Gastroesophageal sphincter (tissue), 4 donors: ENCODE data around the gene ACO1. TPM values are rescaled to one million over a fixed set of nuclear protein-coding genes. Genes with fewer than 3 reads are reported as not detected.
A peak's percentile ranks its signal among the peaks of the same experiment; 100 is the strongest.

Source experiments
- ATAC-seq: fragments of 150-250 bp; one replicate; pipeline ENCODE4 v1.9.1; 2016; ENCODE audit warnings: mild to moderate bottlenecking, moderate library complexity
- H3K27ac ChIP-seq, 4 donors: fragments of 200-600 bp; sonication (generic) in 3 of 4; 1 replicate in 3 of 4; 2 replicates in 1 of 4; pipeline ENCODE4 v1.5.1; 2016 to 2019
- H3K27me3 ChIP-seq: fragments of 200-600 bp; sonication (generic); one replicate; pipeline ENCODE4 v1.5.1; 2019
- H3K36me3 ChIP-seq, 2 donors: fragments of 200-600 bp; sonication (generic); one replicate each; pipeline ENCODE4 v1.5.1; 2019; ENCODE audit warnings: control low read depth in 1 of 2
- H3K4me1 ChIP-seq, 3 donors: fragments of 200-600 bp; sonication (generic); 1 replicate in 2 of 3; 2 replicates in 1 of 3; pipeline ENCODE4 v1.5.1; 2016 to 2019; ENCODE audit warnings: control low read depth in 2 of 3
- H3K4me3 ChIP-seq, 2 donors: fragments of 200-600 bp; sonication (generic); one replicate each; pipeline ENCODE4 v1.5.1; 2019; ENCODE audit warnings: mild to moderate bottlenecking in 1 of 2, moderate library complexity in 1 of 2
- H3K9me3 ChIP-seq, 3 donors: fragments of 200-600 bp; sonication (generic); one replicate each; pipeline ENCODE4 v1.5.1; 2017 to 2019; ENCODE audit warnings: control low read depth in 2 of 3
- CTCF ChIP-seq, 4 experiments: fragments of 200-600 bp in 2 of 4; fragments of 450-650 bp in 2 of 4; sonication (generic) in 1 of 4; IDR thresholded peaks; one replicate each; pipeline ENCODE4 v1.5.1; 2017 to 2019; ENCODE audit warnings: antibody characterized with exemption in 4 of 4, mild to moderate bottlenecking in 2 of 4, moderate library complexity in 2 of 4
- EP300 ChIP-seq: sonication (generic); formaldehyde crosslinking; IDR thresholded peaks from one replicate; pipeline ENCODE4 v1.6.1; 2017; ENCODE audit warnings: antibody characterized with exemption, mild to moderate bottlenecking
- POLR2A ChIP-seq, 2 donors: fragments of 450-650 bp; IDR thresholded peaks; one replicate each; pipeline ENCODE4 v1.6.1; 2017; ENCODE audit warnings: antibody characterized with exemption in 2 of 2, mild to moderate bottlenecking in 2 of 2, moderate library complexity in 1 of 2
- POLR2AphosphoS5 ChIP-seq: sonication (generic); formaldehyde crosslinking; IDR thresholded peaks from one replicate; pipeline ENCODE4 v1.6.1; 2017; ENCODE audit warnings: antibody characterized with exemption
- WGBS, 2 donors: methylation state at CpG; one replicate each; pipeline ENCODE4 v1.1.5; 2018; ENCODE audit warnings: low coverage in 1 of 2; 5-methylcytosine and 5-hydroxymethylcytosine counted together
- total RNA-seq, 4 donors: library from RNA; depleted of rRNA; stranded (reverse); fragments of >200 nt; gene quantifications; one replicate each; pipeline ENCODE4 v1.1.0, GENCODE V29; 2016

Gene ACO1
- total RNA-seq, 4 donors from 2014 or later = 54.5 to 88.4 (median 80.2) TPM

GRCh38 chr9:32385885-32386283 is 1.4 kb downstream of the ACO1 start:
- Histone ChIP-seq H3K36me3 (no peaks in the 10 kb centered on the region), H3K27ac (peak overlapping the region in 1 of 4 donors; percentile 94), H3K4me3 (peak overlapping the region in 1 of 2 donors; percentile 86), H3K27me3 (no peaks in the 10 kb centered on the region), H3K4me1 (peaks cover 9 to 69% (median 20%) of the 10 kb centered on the region in 3 donors), H3K9me3 (no peaks in the 10 kb centered on the region)
- TF ChIP-seq EP300 (no peak), POLR2A (IDR thresholded peaks at IDR 0.05) (no peak), CTCF (IDR thresholded peaks at IDR 0.05) (no peak), POLR2AphosphoS5 (no peak)
- WGBS, 2 donors = 67% methylated on average over 1 of the region's 3 CpGs; no CpG with 5 or more reads in 1 of the 2 donors
- no peak for ATAC-seq

GRCh38 chr9:32387256-32387655 is 2.8 kb downstream of the ACO1 start:
- TF ChIP-seq EP300 (no peak), POLR2AphosphoS5 (no peak), POLR2A (IDR thresholded peaks at IDR 0.05) (no peak), CTCF (IDR thresholded peaks at IDR 0.05) (no peak)
- 8 to 23% methylated on average over 1 of the region's 1 CpG for WGBS, 2 donors
- H3K27me3 ChIP-seq = no peaks in the 10 kb centered on the region
- no peak overlapping the region for H3K4me3 ChIP-seq
- peaks cover 9 to 83% (median 20%) of the 10 kb centered on the region in 3 donors for H3K4me1 ChIP-seq
- no peaks in the 10 kb centered on the region for H3K9me3 ChIP-seq
- no peaks in the 10 kb centered on the region for H3K36me3 ChIP-seq
- peak overlapping the region in 3 of 4 donors; percentile 15 to 70 (median 20) for H3K27ac ChIP-seq
- ATAC-seq = no peak

- Histone ChIP-seq H3K9me3 (no peaks in the 10 kb centered on the region), H3K4me1 (peaks cover 9 to 82% (median 20%) of the 10 kb centered on the region in 3 donors), H3K27me3 (no peaks in the 10 kb centered on the region), H3K27ac (peak overlapping the region; percentile 12 to 70 (median 32)), H3K36me3 (no peaks in the 10 kb centered on the region), H3K4me3 (no peak overlapping the region)
- no peak for ATAC-seq
- 80 to 87% methylated on average over 1 to 6 of the region's 6 CpGs for whole genome bisulfite sequencing, 2 donors
- TF ChIP-seq POLR2AphosphoS5 (no peak), POLR2A (IDR thresholded peaks at IDR 0.05) (no peak), EP300 (no peak), CTCF (IDR thresholded peaks at IDR 0.05) (no peak)
Measured at GRCh38 chr9:32389365-32389764, 4.9 kb downstream of the ACO1 start.

GRCh38 chr9:32393911-32394310 is 9.5 kb downstream of the ACO1 start:
- Histone ChIP-seq H3K4me1 (peaks cover 0 to 86% (median 6%) of the 10 kb centered on the region in 3 donors), H3K4me3 (no peak overlapping the region), H3K27ac (no peak overlapping the region), H3K9me3 (no peaks in the 10 kb centered on the region), H3K27me3 (no peaks in the 10 kb centered on the region), H3K36me3 (no peaks in the 10 kb centered on the region)
- no peak for ATAC-seq
- WGBS, 2 donors = 93 to 100% methylated on average over 2 of the region's 2 CpGs
- TF ChIP-seq POLR2A (IDR thresholded peaks at IDR 0.05) (no peak), EP300 (no peak), POLR2AphosphoS5 (no peak), CTCF (IDR thresholded peaks at IDR 0.05) (no peak)

- Histone ChIP-seq H3K4me1 (peaks cover 0 to 86% (median 4%) of the 10 kb centered on the region in 3 donors), H3K27ac (no peak overlapping the region), H3K27me3 (no peaks in the 10 kb centered on the region), H3K9me3 (no peaks in the 10 kb centered on the region), H3K4me3 (no peak overlapping the region), H3K36me3 (no peaks in the 10 kb centered on the region)
- TF ChIP-seq POLR2A (IDR thresholded peaks at IDR 0.05) = no peak
- TF ChIP-seq POLR2AphosphoS5 = no peak
- no peak for TF ChIP-seq EP300
- no peak for TF ChIP-seq CTCF (IDR thresholded peaks at IDR 0.05)
- ATAC-seq = no peak
- 67 to 83% methylated on average over 1 to 2 of the region's 6 CpGs for WGBS, 2 donors
Measured at GRCh38 chr9:32394381-32395049, 10.1 kb downstream of the ACO1 start.
